Astrocyte (in vitro differentiated cells and primary cell): ENCODE measurements around the gene KCNG4.

Source experiments
- EZH2 ChIP-seq: IDR thresholded peaks from 2 replicates; pipeline ENCODE4 v1.6.1; 2012; ENCODE audit warnings: mild to moderate bottlenecking, low read length, inconsistent platforms; ENCODE audit not compliant: insufficient read depth
- TF ChIP-seq, protein P1 (sequence below): IDR thresholded peaks from 2 replicates; pipeline ENCODE4 v1.5.1; 2011; ENCODE audit warnings: low read depth, mild to moderate bottlenecking, inconsistent platforms, low read length, moderate library complexity; ENCODE audit not compliant: insufficient read depth

GRCh38 chr16:84247331-84247730 lies 7.5 kb upstream of the KCNG4 start:
- TF ChIP-seq, protein P1, sequence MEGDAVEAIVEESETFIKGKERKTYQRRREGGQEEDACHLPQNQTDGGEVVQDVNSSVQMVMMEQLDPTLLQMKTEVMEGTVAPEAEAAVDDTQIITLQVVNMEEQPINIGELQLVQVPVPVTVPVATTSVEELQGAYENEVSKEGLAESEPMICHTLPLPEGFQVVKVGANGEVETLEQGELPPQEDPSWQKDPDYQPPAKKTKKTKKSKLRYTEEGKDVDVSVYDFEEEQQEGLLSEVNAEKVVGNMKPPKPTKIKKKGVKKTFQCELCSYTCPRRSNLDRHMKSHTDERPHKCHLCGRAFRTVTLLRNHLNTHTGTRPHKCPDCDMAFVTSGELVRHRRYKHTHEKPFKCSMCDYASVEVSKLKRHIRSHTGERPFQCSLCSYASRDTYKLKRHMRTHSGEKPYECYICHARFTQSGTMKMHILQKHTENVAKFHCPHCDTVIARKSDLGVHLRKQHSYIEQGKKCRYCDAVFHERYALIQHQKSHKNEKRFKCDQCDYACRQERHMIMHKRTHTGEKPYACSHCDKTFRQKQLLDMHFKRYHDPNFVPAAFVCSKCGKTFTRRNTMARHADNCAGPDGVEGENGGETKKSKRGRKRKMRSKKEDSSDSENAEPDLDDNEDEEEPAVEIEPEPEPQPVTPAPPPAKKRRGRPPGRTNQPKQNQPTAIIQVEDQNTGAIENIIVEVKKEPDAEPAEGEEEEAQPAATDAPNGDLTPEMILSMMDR: no peak
- TF ChIP-seq EZH2: no peak
